DND-41 (cell line): ENCODE results near the gene LSM3.

Experiments
- ATAC-seq: fragments of 200-7000 bp; cut with Tn5 transposase; 3 replicates; pipeline ENCODE4 v1.9.1; 2021; ENCODE audit warnings: low read depth; ENCODE audit not compliant: insufficient read depth
- DNase-seq: peaks from one replicate; pipeline ENCODE4 v3.0.0-alpha.2; 2020
- H2AFZ ChIP-seq: 2 replicates; pipeline ENCODE4 v1.6.0; 2012; ENCODE audit warnings: low read depth, low read length
- H3K27ac ChIP-seq: 2 replicates; pipeline ENCODE4 v1.5.1; 2012; ENCODE audit warnings: low read length, inconsistent platforms
- H3K27me3 ChIP-seq: fragments of 200-600 bp; sonication (generic); 2 replicates; pipeline ENCODE4 v1.6.0; 2012; ENCODE audit warnings: low read length, mild to moderate bottlenecking, inconsistent platforms; ENCODE audit not compliant: insufficient read depth, poor library complexity
- H3K36me3 ChIP-seq: 2 replicates; pipeline ENCODE4 v1.5.1; 2012; ENCODE audit warnings: low read length, inconsistent platforms; ENCODE audit not compliant: insufficient read depth
- H3K4me1 ChIP-seq: 2 replicates; pipeline ENCODE4 v1.5.1; 2012; ENCODE audit warnings: mild to moderate bottlenecking, low read length; ENCODE audit not compliant: insufficient read depth
- H3K4me2 ChIP-seq: 2 replicates; pipeline ENCODE4 v1.6.0; 2012; ENCODE audit warnings: mild to moderate bottlenecking, moderate library complexity, low read length, inconsistent platforms; ENCODE audit not compliant: insufficient read depth
- H3K4me3 ChIP-seq, 2 experiments: fragments of 200-600 bp in 1 of 2; shearing (Covaris generic) in 1 of 2; 2 replicates each; pipeline ENCODE4 v1.5.1; 2012 to 2016; ENCODE audit warnings: inconsistent platforms in 2 of 2, low read length in 2 of 2, mild to moderate bottlenecking in 2 of 2, low read depth in 1 of 2, moderate library complexity in 1 of 2
- H3K79me2 ChIP-seq: 2 replicates; pipeline ENCODE4 v1.6.0; 2012; ENCODE audit warnings: low read length, inconsistent platforms; ENCODE audit not compliant: insufficient read depth
- H3K9ac ChIP-seq: 2 replicates; pipeline ENCODE4 v1.6.0; 2012; ENCODE audit warnings: low read depth, mild to moderate bottlenecking, inconsistent platforms, low read length, moderate library complexity
- H3K9me3 ChIP-seq: 2 replicates; pipeline ENCODE4 v1.5.1; 2012; ENCODE audit warnings: low read length, moderate library complexity, mild to moderate bottlenecking, inconsistent platforms; ENCODE audit not compliant: insufficient read depth, severe bottlenecking
- H4K20me1 ChIP-seq: 2 replicates; pipeline ENCODE4 v1.6.0; 2012; ENCODE audit warnings: low read length; ENCODE audit not compliant: insufficient read depth
- CTCF ChIP-seq: IDR thresholded peaks from 2 replicates; pipeline ENCODE4 v1.5.1; 2012; ENCODE audit warnings: borderline replicate concordance, low read length, moderate library complexity, mild to moderate bottlenecking; ENCODE audit not compliant: poor library complexity, severe bottlenecking; ENCODE audit errors: extremely low read depth
- EZH2 ChIP-seq: IDR thresholded peaks from 3 replicates; pipeline ENCODE4 v1.6.1; 2012; ENCODE audit warnings: borderline replicate concordance, low read depth, mild to moderate bottlenecking, moderate library complexity, low read length, inconsistent platforms; ENCODE audit not compliant: severe bottlenecking

Gene LSM3

GRCh38 chr3:14200841-14201240 is 22.2 kb downstream of the LSM3 start:
- Histone ChIP-seq H3K27ac (no peak overlapping the region), H2AFZ (no peak overlapping the region)
- ATAC-seq = no peak

GRCh38 chr3:14201940-14202684 is 23.5 kb downstream of the LSM3 start:
- Histone ChIP-seq H3K9ac (no peak overlapping the region), H3K4me3 (no peak overlapping the region), H3K4me1 (no peaks in the 10 kb centered on the region), H3K79me2 (0 out of 2 replicates have a peak, but pooled peaks cover under 1% of the 10 kb centered on the region), H2AFZ (no peak overlapping the region), H4K20me1 (peaks cover 9% of the 10 kb centered on the region), H3K9me3 (no peaks in the 10 kb centered on the region), H3K27ac (no peak overlapping the region), H3K27me3 (no peaks in the 10 kb centered on the region), H3K36me3 (peaks cover 28% of the 10 kb centered on the region), H3K4me2 (no peak overlapping the region)
- ATAC-seq (no peak), DNase-seq (no peak)
- TF ChIP-seq EZH2 (no peak), CTCF (no peak)

More at GRCh38 chr3:14200841-14201240, 22.2 kb downstream of the LSM3 start:
- H3K79me2 ChIP-seq = peaks cover 12% of the 10 kb centered on the region
- H3K4me3 ChIP-seq = no peak overlapping the region
- no peaks in the 10 kb centered on the region for H3K27me3 ChIP-seq
- TF ChIP-seq EZH2 = no peak
- no peak overlapping the region for H3K4me2 ChIP-seq
- no peak for DNase-seq
- no peaks in the 10 kb centered on the region for H3K4me1 ChIP-seq
- no peak overlapping the region for H3K9ac ChIP-seq
- peaks cover 18% of the 10 kb centered on the region for H4K20me1 ChIP-seq
- peaks cover 38% of the 10 kb centered on the region for H3K36me3 ChIP-seq
- H3K9me3 ChIP-seq = no peaks in the 10 kb centered on the region

GRCh38 chr3:14202874-14203520 is 24.4 kb downstream of the LSM3 start:
- no peak for DNase-seq
- no peak overlapping the region for H3K4me3 ChIP-seq
- H2AFZ ChIP-seq = no peak overlapping the region
- H3K9me3 ChIP-seq = no peaks in the 10 kb centered on the region
- H3K79me2 ChIP-seq = no peaks in the 10 kb centered on the region
- TF ChIP-seq EZH2 = no peak
- TF ChIP-seq CTCF = no peak
- no peak overlapping the region for H3K4me2 ChIP-seq
- 0 out of 2 replicates have a peak, but pooled peaks cover 4% of the 10 kb centered on the region for H4K20me1 ChIP-seq
- peaks cover 20% of the 10 kb centered on the region for H3K36me3 ChIP-seq
- H3K9ac ChIP-seq = no peak overlapping the region
- no peak overlapping the region for H3K27ac ChIP-seq
- H3K4me1 ChIP-seq = no peaks in the 10 kb centered on the region
- no peaks in the 10 kb centered on the region for H3K27me3 ChIP-seq
- ATAC-seq = peak; percentile 29; the same call in 1 of the 3 replicates

- Histone ChIP-seq H3K4me2 (no peak overlapping the region), H2AFZ (no peak overlapping the region)
Observed at GRCh38 chr3:14203521-14204079, 25.0 kb downstream of the LSM3 start.

More at GRCh38 chr3:14203521-14204079, 25.0 kb downstream of the LSM3 start:
- Histone ChIP-seq H3K4me3 (no peak overlapping the region), H4K20me1 (0 out of 2 replicates have a peak, but pooled peaks cover 4% of the 10 kb centered on the region), H3K9me3 (no peaks in the 10 kb centered on the region), H3K4me1 (no peaks in the 10 kb centered on the region), H3K9ac (no peak overlapping the region), H3K36me3 (peaks cover 17% of the 10 kb centered on the region), H3K79me2 (no peaks in the 10 kb centered on the region), H3K27me3 (no peaks in the 10 kb centered on the region), H3K27ac (no peak overlapping the region)
- ATAC-seq (peak; percentile 83), DNase-seq (peak; percentile 52)
- peak; percentile 85 for TF ChIP-seq CTCF
- no peak for TF ChIP-seq EZH2
